Measurements from ENCODE around the gene MAPKBP1.

Gene MAPKBP1

DNA sequence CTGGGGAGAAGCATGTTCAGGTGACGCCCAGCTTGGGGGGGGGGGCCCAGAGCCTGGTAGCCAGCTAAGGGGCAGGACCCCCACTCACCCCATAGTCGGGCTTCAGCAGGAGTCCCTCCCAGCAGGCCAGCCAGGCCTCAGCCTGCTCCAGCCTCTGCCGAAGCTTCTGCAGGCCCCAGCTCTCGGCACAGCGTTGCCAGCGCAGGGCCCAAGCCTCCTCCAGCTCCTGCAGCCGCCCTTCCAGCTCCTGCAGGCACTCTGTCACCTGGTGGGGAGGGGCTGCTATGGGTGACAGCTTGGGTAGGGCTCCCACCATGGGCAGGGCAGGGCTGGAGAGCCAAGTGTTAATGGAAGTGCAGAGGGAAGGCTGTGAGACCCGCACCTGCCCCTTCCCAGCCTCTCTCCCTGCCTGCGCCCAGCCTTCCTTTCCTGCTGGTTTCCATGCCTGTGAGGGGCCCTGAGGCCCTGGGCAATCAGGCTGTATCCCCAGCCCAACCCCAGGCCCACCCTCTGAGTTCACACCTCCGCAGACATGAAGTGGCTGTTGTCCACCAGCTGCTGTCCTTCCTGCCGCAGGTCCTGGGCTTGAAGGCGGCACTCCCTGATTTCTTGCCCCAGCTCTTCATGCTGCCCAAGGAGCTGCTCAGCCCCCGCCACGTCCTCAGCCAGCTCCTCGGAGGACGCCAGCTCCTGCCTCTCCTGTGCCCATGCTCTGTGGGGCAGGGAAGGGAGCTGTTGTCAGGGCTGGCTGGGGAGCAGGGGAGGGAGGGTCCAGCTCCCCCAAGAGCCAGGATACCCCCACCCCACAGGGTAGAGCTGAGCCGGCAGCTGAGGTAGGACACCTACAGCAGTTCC is 78.7 kb downstream of the MAPKBP1 start:
- DNase-seq = no peak

DNA sequence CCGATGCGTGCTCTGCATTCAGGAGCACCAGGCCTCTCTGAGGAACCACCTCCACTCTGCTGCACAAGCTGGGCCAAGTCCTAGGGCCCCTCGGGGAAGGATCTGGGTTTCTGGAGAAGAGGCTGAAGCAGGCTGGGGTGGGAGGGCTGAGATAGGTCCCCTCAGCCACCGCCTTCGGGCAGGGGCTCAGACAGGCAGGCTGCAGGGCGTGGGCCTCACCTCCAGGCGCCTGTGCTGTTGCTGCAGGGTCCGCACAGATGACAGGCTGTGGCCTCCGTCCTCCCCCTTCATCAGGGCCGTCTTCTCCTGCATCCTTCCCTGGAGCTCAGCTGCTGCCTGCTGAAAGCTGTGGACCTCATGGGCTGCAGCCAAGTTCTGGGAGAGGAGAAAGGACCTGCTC is 79.5 kb downstream of the MAPKBP1 start:
- no peak for DNase-seq

DNA sequence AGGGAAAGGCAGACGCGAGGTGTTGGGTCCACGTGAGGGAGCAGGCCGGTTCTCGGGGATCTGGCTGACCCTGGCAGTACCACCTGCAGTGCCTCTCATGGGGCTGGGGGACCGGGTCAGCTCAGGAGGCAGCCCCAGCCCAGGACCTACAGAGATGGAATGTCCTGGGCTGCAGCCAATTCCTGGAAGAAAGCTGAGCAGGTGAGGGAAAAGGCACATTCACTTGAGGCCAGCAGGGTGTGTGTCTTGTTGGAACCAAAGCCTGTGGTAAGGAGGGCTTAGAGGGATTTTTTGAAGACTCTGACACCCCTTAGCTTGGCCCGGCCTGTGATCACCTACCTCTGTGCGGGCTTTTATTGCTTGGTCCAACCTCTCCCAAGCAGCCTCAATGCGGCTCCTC is 80.2 kb downstream of the MAPKBP1 start:
- DNase-seq = no peak

DNA sequence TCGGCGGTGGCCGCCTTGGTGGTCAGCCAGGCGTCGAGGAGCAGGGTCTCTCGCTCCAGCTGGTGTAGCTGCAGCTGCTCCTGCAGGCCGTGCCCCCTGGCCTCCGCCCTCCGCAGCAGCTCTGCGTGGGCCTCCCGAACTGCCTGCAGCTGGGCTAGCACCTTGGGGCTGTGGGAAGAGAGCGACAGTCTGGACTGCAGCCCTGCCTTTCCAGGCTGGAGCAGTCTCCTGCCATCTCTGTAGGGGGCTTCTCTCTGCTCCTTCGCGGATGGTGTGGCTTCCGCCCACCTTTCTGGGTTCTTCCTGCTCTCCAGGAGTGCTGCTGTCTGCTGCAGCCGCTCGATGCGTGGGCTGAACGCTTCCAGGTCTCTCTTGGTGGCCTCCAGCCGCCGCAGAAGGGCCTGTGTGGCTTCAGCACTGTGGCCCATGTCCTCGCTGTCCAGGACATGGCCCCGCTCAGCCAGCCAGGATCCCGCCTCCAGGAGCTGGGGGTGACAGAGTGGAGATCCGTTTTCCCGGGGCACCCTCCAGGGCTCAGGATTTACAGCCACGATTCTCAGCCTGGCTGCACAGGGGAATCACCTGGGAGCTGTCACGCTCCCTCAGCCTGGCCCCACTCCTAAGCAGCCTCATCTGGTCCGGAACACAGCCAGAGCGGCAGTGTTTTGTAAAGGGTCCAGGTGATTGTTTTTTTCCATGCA is 81.1 kb downstream of the MAPKBP1 start:
- DNase-seq = no peak

DNA sequence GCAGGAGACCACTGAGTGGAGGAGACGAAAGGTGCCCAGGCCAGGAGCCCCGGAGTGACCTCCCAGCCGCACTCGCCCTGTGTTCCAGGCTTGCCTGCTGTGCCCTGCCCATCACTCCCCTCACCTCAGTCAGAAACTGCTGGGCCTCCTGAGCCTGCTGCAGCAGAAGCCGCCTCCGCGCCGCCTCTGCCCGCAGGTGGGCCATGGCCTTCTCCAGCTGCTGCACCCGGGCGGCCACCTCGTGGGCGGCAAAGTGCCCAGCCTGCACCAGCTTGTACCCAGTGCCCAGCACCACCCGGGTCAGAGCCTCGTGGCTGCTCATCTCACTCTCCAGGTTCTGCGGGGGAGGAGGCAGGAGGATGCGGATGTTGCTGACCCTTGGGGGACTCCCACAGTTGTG is 82.0 kb downstream of the MAPKBP1 start:
- no peak for DNase-seq

DNA sequence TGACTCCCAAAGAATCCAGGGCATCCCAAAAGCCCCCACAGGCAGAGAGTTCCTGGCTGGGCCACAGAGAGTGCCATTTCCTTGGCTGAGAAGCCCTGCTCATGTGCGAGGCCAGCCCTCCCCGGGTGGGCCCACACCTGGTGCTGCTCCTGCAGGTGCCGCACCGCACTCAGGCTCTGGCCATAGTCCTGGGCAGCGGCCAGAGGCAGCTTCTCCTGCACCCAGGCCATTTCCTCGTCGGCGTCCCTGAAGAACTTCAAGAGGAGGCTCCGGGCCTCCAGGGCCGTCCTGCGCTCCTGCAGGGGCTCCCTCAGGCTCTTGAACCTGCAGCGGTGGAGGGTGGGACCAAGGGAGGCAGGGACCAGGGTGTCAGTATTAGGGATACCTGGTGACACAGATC is 82.4 kb downstream of the MAPKBP1 start:
- no peak for DNase-seq

DNA sequence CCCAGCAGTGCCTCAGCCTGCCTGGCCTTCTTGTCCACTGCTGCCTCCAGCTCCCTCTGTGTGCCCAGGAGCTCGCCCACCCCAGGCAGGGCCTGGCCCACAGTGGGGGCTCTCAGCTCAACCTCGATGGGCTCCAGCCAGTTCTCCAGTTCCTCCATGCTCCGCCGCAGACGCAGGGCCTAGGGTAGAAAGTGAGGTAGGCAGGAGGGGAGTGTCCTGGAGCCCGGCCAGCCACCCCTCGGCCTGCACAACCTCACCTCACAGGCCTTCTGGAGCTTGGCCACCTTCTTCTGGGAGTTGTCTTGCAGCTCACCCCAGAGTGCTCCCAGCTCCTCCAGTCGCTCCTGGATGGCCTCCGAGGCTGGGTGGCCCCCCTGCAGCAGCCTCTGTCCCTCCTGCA is 83.0 kb downstream of the MAPKBP1 start:
- DNase-seq = no peak

DNA sequence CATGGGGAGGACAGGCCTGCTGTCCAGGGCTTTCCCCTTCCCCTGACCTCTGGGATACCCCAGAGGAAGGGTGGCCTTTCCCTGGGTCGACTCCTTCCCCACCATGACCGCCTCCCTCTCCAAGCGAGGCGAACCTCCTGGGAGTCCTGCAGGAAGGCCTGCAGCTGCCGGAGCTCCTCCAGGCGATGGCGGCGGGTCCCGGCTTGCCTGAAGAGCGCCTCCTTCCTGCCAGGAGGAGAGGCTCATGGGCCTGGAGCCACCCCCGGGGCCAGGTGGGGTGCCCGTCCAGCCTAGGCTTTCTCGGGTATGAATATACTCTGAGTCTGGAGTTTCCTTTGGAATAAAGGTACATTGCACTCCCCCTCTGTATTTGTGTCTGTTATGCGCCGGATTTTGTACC is 84.5 kb downstream of the MAPKBP1 start:
- DNase-seq = no peak

DNA sequence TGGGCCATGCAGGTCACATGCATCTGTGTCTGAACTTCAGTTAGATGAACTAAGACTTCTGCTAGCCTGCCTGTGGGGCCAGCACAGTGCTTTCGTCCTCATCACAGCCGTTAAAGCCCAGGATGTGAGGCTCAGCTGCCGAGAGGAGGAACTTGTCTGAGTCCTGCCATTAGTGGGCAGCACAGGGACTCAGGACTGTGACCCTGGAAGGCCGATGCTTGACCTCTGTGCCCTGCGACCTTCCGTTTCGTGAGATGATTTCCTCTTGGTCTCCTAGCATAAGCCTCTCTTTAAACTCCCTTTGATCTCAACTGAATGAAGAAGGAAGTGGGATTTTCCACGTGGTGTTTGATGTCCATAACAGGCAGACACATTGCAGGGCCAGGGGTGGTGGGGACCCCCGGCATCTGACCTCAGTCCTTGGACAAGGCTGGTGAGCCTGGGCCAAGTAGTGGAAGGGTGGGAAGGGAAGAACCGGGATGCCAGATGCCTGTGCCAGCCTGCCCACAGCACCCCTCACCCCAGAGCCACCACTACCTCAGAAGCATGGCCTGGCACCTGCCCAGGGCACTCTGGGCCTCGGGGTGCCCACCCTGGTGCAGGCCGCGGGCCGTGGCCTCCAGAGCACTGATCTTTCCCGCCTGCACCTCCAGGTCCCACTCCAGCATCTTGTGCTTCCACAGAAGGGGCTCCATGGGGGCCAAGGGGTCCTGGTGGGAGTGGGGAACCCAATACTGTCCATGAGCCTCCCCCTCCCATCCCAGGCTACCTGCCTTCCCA is 86.0 kb downstream of the MAPKBP1 start:
- no peak for DNase-seq

DNA sequence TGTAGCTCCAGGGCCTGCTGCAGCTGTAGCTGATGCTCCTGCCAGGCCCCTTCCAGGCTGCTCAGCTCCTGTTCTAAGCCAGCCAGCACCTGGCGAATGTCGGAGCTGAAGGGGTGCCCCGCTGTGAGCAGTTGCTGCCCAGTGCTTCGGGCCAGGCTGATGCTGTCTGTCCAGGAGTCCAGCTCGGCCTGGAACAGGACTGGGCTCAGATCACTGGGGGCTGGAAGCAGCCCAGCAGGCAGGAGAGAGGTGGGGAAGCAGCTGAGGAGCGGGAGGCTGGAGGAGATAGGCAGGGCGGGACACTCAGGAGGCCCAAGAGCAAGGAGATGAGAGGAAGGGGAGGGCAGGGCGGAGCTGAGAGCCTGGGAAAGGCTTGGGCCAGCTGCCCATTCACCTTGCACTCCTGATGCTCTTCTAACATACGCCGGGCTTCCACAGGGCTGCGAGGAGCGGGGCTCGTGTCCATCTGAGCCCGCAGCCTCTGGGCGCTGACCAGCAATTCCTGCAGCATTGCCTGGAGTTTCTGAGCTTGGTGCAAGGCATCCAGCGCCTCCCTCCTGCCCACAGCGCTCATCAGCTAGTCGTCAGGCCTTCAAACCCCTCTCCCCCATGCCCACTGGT is 87.6 kb downstream of the MAPKBP1 start:
- no peak for DNase-seq

DNA sequence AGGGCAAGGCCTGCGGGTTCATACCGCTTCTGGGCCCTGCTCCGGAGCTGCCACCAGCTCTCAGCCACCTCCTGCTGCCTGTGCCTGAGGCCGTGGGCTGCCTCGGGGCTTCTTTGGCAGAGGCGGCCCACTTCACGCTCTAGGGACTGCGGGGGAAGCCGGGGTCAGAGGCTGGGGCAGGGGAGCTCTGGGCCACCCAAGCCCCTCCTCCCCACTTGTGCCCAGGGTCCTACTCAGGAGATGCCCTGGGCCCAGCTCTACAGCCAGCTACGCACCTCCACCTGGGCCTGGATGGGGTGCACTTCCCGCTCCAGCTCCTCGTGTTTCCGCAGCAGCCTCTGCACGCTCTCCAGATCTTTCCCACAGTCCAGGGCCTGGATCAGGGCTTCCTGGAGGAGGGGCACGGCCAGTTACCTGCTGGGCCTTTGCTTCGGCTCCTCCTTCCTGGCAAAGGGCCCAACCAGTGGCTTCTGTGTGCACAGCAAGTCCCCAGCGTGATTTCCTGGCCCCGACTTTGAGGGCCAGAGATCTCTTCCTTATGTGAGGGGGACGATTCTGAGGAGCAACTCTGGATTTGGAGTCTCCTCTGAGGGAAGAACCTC is 88.3 kb downstream of the MAPKBP1 start:
- no peak for DNase-seq

DNA sequence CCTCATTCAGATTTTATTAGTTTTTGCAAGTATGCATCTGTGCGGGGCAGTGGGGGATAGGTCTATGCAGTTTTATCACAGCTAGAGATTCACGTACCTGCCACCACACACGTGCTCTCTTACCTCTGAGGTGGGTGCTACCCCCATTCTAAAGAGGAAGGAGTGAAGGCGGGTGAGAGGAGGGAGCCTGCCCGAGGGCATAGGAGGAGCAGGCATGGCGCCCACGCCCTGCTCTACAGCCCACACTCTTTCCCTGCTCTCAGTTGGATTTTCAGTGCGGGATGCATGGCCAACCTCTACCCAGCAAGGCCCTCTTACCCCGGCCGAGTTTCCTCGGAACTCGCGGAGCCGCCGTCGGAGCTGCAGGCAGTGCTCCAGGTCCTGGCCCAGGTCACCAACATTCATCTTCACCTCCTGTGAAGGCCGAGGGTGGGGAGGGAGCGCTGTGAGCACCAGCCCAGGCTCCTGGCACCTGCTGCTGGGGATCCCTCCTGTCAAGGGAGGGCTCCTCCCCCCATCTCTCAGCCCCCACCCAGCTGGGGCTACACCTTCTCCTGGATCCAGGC is 91.3 kb downstream of the MAPKBP1 start:
- no peak for DNase-seq

DNA sequence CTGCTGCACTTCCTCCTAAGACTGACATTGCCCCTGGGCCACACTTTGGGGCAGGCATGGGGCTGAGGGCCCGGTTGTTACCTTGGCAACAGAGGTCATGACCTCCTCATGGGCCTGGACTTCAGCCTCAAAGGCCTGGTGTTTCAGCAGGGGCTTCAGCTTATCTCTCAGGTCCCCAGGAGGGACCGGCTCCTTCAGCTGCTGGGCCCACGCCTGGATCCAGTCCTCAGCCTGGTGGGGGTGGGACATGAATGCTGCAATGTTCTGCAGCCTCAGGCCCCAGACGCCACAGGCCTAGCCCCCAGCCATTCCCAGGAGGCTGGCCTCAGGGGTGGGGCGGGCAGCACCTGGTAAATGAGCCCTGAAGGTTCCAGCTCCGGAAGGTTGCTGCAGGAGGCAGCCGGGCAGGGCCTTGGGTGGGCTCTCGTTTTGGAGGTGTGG is 92.0 kb downstream of the MAPKBP1 start:
- DNase-seq = no peak

DNA sequence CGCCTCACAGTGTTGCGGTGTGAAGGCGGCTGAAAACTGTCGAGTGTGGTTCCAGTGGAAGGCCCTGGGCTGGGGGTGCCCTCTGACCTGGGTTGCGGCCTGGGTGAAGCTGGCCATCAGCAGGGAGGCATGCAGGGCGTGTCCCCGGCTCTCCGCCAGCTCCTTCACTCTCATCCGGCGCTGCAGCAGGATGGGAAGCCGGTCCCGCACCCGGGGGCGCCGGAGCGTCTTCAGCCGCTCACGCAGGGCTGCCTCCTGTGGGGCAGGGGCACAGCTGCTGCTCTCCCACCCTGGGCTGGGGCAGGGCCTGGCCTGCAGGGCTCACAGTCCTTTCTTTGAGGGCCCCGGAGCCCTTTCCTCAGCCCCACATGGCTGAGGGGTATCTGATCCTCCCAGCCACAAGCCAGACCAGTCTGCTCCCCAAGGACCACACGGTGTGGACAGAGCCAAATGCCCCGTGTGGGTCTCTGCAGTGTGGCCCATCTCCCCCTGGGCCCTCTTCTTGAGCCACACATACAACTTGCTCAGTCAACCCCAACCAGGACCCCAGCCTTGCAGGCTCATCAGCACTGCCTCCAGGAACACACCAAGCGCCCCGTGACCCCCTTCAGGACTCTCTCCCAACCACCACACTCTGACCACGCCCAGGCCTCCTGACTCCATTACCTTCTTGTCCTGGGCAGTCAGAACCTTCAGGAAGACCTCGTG is 92.7 kb downstream of the MAPKBP1 start:
- DNase-seq = no peak

DNA sequence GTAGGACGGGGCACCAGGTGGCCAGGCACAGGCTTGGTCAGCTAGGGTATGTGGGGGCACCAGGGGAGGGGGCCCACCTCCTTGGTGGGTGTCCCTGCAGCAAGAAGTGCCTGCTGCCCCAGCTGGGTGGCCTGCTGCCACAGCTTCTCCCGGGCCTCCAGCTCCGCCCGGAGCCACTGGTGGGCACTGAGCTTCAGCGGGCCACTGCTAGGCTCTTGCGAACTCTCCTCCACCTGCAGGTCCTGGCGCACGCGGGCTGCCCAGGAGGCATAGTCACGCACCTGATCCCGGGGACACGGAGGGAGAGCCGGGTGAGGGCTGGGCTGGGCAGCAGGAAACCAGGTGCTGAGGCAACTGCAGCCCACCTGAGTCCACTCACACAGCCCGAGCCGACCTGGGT is 94.0 kb downstream of the MAPKBP1 start:
- no peak for DNase-seq

DNA sequence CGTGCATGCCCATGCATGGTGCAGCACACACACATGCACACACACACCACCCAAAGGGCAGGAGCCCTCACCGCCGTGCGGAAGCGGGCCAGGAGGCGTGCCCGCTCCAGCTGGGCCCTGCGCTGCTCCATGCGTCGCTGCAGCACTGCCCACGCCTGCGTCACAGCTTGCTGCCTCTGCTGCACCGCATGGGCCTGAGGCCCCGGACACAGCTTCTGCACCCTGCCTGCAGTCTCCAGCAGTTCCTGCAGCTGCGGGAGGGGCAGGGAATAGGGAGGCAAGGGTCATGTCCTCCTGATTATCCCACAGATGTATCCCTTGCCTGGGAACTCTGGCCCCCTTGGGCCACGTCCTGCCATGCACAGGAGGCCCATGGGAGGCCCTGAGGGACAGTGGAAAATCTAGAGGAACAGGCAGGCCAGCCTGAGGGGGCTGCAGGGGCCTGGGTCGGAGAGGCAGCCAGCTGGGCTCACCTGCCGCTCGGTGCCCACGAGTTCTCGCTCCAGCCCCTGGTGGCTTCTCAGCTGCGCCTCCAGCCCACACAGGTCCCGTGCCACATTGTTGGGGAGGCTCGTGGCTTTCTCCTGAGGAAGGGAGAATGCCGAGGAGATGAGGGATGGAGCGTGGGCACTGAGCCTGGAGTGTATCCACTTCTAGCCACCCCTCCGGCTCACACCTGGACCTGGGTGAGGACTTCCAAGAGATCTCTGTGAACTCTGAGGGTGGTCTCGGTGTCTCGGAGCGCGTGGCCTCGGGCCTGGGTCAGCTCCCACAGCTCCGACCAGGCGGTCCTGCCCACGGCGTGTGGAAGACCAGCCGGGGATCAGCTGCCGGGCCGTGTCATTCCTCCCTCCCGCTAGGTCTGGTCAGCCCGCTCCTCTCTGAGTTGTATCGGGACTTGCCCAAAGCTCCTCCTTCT is 95.7 kb downstream of the MAPKBP1 start:
- DNase-seq = no peak

DNA sequence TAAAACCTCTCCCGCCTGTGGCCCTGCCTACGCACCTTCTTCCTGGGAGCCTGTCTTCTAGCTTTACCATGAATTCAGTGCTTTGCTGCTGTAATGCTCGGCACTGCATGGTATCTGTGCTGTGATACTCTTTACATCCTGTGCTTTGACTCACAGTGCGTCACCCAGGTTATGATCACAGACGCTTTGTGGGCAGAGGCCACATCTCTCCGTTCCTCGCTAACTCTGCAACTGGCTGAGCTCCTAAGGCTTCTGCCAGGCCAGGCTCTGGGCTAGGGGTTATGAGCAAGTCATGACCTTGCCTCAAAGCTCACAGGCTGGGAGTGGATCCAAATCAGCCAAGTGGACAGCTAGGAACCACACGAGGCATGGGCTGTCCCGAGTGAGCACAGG is 96.4 kb downstream of the MAPKBP1 start:
- DNase-seq = no peak

DNA sequence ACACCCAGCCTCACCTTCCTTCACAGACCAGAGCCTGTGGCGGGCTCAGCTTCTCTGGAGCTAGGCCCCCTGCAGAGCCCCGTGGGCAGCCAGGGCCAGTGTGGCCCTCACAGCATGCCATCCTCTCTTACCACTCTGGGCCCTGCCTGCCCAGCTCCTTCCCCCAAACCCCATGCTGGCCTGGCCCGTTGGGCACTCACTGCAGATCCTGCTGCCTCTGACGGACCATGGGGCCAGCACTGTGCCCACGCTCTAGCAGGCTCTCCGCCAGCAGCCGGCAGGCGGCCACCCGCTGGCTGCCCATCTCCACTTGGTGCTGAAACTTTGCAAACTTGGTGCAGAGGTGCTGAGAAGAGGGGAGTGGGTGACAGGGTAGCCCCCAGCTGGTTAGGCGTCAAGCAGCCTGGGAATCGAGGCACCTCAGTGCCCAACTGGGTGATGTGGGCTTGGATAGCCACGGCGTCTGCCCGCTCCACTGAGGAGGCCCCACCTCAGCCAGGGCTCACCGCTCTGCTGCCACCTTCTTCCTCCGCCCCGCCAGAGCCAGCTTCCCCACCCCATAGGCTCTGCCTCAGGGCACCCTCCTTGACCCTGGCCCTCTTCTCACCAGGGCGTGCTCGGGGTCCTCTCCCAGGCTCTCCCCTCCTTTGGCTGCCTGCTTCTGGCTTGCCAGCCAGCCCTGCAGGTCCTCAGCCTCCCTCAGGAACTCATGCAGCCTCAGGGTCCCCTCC is 97.1 kb downstream of the MAPKBP1 start:
- DNase-seq = no peak

DNA sequence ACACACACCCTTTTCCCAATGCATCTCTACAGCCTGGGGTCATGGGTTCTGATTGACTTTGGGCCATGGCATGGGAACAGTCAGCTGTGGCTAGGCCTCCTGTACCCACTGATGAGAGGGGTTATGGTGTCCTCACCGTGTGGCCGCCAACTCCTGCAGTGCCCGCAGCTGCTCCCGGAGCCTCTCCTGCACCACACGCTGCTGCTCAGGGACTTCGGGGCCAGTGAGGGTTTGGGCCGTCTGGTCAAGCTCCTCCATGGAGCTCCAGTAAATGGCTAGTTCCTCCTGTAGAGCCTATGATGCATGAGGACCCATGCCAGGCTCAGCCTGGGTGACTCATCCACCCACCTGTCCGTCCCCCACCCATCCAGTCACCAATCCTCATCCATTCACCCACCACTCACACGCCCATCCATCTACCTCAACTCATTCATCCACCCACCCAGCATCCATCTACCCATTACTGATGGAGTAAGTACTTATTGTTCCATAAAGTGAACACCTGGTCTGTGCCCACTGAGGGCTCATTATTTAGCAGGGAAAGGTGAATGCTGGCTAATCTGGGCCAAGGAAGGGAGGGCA is 98.0 kb downstream of the MAPKBP1 start:
- DNase-seq = no peak

DNA sequence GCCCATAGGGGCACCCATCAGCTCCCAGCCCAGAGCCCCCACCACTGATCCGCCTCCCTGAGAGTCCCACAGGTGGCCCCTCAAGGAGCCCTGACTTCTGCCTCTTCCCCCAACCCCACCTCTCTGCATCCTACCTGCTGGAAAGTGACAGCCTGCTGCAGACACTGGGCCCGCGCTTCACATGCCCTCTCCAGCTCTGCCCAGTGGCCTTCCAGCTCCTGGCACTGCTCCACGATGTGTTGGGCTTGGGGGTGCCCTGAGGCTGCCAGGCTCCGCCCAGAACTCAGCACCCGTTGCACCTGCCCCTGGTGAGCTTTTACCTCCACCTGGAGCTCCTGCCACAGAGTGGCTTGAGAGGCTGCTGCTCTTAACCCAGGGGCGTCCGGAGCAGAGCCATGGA is 99.4 kb downstream of the MAPKBP1 start:
- DNase-seq = peak; percentile 57

Measured in NCI-H1105 treated with DMSO at 0.1 percent for 48 hours (cell line).